ENCODE results near the gene GPRC5B.

GPRC5B gene

GRCh38 chr16:19868421-19868820, 16.2 kb downstream of the GPRC5B start:
- no peak for DNase-seq

- no peak for DNase-seq
Measured at GRCh38 chr16:19864566-19864965, 20.1 kb downstream of the GPRC5B start.

DNA sequence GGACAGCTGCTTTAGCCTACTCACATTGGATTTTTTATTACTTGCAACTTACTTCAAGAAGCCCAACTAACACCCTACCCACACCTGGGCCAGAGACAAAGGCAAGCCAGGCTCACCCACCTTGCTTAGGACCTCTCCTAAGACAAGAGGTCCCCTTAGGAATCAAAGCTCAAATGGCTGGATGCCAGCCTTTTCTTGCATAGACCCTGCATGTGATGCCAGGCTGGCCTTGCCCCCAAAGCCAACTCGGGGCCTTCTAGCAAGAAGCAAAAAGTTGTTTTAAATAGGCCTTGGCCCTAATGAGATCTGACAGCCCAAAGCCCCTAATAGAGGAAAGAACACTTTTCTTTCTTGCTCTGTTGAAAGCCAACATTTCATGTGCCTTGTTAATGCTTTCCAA, 20.7 kb downstream of the GPRC5B start:
- no peak for DNase-seq

DNA sequence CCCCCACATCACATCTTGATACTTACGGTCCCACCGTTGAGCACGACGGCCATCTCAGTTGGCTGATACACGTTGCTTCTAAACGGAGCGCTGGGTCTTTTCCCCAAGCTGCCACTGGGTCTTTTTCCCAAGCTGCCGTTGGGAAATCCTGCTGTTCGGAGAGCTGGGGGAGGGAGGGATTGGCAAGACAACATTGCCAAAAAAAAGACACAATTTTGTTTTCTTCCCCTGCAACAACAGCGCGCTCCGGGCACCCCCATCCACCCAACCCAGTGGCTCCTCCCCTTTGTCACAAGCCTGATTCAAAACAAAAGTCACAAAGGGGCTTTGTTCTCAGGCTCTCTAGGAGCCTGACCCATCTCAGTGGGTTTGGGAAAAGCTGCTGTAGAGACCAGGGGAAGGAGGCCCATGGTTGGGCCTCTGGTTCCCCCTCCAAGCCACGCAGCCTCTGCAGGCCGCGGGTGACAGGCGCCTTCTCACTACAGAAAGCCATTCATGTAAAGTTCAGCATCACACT, 22.8 kb downstream of the GPRC5B start:
- no peak for DNase-seq

- DNase-seq = no peak
Measured at GRCh38 chr16:19861133-19861532, 23.5 kb downstream of the GPRC5B start.

DNA sequence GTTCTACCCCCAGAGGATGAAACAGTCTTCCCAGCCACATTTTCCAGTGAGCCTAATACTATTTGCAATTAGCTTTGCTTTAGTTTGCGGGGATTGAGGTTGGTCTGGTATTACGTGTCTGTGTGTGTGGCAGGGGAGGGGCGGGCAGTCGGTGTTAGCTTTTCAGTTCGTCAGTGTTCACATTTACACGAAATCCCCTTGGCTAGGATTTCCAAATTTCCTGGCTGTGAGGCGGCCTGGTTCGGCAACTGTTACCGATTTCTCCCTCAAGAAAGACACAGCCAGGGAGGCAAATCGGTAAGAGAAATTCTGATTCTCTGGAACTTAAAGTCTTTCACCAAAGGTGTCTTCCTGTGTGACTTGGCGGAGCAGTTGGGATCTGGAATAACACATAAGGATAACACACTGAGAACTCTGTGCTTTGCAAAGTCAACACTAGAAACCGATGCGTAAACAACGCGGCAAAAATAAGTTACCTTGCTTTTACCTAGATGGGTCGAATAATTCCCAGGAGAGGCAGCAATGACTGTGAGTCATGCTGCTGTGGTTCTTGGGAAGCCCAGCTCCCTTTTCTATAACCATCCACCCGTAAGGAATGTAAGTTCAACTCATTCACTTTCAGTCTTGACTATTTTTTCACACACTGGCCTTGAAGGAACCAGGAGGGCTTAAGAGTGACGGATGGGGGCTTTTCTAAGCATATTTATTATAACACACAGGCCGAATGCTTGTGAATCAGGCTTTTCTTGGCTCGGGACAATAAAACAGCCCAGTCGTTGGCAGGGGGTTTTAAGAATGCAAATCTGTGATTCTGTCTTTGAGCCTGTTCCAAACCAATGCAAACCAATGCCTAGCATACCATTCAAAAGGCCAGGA, 24.2 kb downstream of the GPRC5B start:
- no peak for DNase-seq

GRCh38 chr16:19859603-19860002, 25.0 kb downstream of the GPRC5B start:
- DNase-seq = no peak

- DNase-seq = no peak
Measured at GRCh38 chr16:19859166-19859565, 25.5 kb downstream of the GPRC5B start.

- DNase-seq = no peak
Measured at GRCh38 chr16:19858340-19859018, 26.2 kb downstream of the GPRC5B start.

DNA sequence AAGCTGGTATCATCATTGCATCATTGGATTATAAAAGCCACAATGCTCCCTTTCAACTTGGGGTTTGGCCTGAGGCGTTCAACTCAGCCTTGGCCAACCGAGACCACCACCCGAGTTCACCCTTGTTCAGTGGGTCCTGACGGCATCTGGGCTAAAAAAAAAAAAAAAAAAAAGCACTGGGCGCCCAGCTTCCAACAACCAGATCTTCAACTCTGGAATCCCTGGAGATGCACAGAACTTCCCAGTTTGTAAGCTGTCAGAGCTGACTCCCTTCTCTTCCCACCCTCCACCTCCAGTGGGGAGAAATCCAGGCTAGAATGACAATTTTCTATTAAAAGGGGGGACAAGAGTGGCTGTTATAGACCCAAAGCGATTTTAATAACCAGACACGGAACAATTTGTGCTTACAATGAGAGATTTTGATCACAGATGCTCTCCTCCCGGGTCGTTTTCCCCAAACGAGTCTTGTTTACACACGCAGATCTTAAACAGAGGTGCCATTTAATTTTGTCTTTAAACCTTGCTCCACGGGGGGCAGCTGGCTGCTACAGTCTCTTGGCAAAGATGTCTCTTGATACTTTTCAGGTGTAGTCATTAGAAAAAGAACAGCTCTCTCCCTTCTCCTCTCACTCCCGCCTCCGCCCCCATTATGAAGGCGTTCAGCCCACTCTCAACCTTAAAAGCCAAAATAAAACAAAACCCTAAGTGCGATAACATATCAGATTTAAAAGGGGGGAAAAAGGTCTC, 26.9 kb downstream of the GPRC5B start:
- DNase-seq = no peak

DNA sequence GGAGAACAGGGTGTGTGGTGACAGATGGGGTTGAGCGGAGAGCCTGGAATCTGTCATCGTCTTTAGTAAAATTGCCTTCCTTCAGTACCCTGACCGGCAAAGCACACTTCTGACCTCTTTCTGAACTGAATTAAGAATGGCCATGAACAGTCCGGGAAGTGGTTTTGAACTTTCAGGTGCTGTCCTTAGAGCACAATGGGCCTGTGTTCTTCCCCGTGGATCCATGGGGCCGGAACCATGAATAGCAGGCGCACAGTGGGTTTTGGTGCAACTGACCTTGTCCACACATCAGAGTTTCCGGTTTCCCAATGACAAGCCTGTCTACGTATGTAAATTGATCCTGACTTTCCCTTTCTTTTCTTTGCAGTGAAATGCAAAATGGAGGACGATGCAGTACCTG, 28.5 kb downstream of the GPRC5B start:
- no peak for DNase-seq

DNA sequence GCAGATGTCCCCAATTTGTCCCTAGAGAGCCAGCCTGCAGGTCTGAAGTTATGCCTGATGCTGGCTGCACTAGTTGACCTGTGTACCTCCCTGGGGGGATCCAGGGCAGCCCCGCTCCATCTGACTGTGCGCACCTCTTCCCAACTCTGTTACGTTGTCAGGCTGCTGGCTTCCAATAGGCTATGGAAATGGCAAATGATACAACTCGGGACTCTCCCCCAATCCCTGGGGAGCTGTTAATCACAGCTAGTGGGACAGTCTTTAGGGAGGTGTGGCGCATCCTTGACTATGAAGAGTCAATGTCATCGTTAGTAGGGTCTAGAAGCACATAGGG, 30.1 kb downstream of the GPRC5B start:
- no peak for DNase-seq

DNA sequence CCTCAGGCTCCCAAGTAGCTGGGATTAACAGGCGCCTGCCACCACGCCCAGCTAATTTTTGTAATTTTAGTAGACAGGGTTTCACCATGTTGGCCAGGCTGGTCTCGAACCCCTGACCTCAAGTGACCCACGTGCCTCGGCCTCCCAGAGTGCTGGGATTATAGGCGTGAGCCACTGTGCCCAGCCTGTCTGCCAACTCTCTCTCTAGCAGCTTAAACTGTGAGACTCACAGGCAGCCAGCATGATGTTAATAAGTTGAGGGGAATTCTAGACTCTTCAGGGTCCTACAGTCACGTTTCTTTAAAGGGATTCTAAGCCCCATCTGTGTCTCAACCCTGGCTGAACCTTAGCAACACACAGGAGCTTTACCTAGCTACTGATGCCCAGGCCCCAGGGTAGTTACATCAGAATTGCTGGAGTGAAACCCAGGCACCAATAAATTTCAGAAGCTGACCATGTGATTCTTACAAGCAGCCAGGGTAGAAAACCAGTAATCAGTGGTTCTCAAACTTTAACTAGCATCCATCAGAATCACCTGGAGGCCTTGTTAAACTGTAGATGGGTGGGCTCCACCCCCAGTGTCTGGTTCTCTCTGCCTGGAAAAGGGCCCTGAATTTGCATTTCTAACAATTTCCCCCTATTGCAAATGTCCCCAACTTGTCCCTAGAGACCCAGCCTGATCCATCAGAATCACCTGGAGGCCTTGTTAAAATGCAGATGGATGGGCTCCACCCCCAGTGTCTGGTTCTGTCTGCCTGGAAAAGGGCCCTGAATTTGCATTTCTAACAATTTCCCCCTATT, 30.7 kb downstream of the GPRC5B start:
- no peak for DNase-seq

- DNase-seq = no peak
Measured at GRCh38 chr16:19853132-19853741, 31.4 kb downstream of the GPRC5B start.

- no peak for DNase-seq
Measured at GRCh38 chr16:19851476-19851875, 33.2 kb downstream of the GPRC5B start.

- DNase-seq = no peak
Measured at GRCh38 chr16:19850131-19850817, 34.4 kb downstream of the GPRC5B start.

DNA sequence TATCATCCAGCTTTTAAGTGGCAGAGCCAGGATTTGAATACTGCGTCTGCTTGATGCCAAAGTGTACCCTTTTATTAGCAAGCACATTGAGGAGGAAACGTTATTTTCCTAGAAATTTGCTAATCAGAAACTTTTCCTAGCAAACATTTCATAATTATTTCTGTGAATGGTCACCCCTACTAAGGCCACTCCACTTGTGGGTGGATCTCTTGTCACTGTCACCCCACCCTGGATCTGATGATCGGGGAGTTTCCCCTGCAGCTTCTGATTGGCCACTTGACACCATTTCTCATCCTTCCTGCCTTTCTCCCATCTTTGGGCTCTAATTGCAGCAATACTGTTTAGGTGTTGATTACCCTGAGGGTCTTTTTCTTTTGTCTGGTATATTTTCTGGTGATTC, 35.9 kb downstream of the GPRC5B start:
- no peak for DNase-seq

- DNase-seq = no peak
Measured at GRCh38 chr16:19846436-19846835, 38.2 kb downstream of the GPRC5B start.

- no peak for DNase-seq
Measured at GRCh38 chr16:19844945-19845641, 39.6 kb downstream of the GPRC5B start.

DNA sequence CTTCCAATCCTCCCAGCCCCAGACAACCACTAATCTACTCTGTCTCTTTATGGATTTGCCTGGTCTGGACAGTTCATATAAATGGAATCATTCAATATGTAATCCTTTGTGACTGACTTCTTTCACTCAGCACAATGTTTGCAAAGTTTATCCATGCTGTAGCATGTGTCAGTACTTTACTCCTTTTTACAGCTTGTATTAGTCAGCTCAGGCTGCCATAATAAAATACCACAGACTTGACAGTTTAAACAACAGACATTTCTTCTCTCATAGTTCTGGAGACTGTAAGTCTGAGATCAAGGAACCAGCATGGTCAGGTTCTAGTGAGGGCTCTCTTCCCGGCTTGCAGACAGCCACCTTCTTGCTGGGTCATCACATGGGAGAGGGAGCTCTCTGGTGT, 41.3 kb downstream of the GPRC5B start:
- DNase-seq = no peak

All from hematopoietic multipotent progenitor cell treated with erythropoietin and hydrocortisone succinate and interleukin-3 and kit ligand, for 8 days (in vitro differentiated cells).